ENCODE data around the gene SMCO4. TPM values are rescaled to one million over a fixed set of nuclear protein-coding genes. Genes with fewer than 3 reads are reported as not detected.

SMCO4 gene
- total and polyA plus RNA-seq, 2 of the 8 experiments (the other 6 are each of a cell fraction or from before 2014, with no cell fraction given) = 33.2 to 53.9 TPM

DNA sequence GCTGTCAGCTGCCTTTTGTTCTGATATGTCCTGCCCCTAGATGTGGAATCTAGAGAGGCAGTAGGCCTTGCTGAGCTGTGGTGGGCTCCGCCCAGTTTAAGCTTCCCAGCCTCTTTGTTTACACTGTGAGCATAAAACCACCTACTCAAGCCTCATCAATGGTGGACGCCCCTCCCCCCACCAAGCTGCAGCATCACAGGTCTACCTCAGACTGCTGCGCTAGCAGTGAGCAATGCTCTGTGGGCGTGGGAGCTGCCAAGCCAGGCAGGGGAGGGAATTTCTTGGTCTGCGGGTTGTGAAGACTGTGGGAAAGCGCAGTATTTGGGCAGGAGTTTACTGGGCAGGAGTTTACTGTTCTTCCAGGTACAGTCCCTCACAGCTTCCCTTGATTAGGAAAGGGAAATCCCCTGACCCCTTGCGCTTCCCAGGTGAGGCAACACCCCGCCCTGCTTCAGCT lies 98.5 kb downstream of the SMCO4 start:
- H2AK5ac ChIP-seq (ENCODE audit: low read depth, low read length) = no peak overlapping the region
- no peak overlapping the region for H2BK20ac ChIP-seq (ENCODE audit: low read length)
- H3K9ac ChIP-seq (replicated peaks in 1 of 4; ENCODE audit: extremely low read depth in 1 of 4, low read depth in 3 of 4, low read length in 3 of 4) = peak overlapping the region in 2 of 4 experiments; percentile 14 to 43; a peak in 2 of 7 replicates
- H2AFZ ChIP-seq (ENCODE audit: low read length) = peak overlapping the region; percentile 89
- H3K36me3 ChIP-seq (ENCODE audit: control insufficient read depth in 2 of 4, insufficient read depth in 4 of 4, low read length in 3 of 4) = no peaks in the 10 kb centered on the region
- FAIRE-seq (no peak), DNase-seq (ENCODE audit: low read depth in 1 of 2, low spot score in 2 of 2) (peak; percentile 69 to 78)
- H2BK12ac ChIP-seq (ENCODE audit: low read depth, low read length) = peak overlapping the region; percentile 62
- H3K27me3 ChIP-seq (replicated peaks in 1 of 4; ENCODE audit: control insufficient read depth in 3 of 4, extremely low read depth in 1 of 4, insufficient read depth in 3 of 4, low read length in 3 of 4) = no peaks in the 10 kb centered on the region
- H2BK5ac ChIP-seq (ENCODE audit: low read depth, low read length) = peak overlapping the region; percentile 27; the same call in 1 of the 2 replicates
- H4K5ac ChIP-seq (ENCODE audit: insufficient read length, low read depth, low read length) = peak overlapping the region; percentile 75
- no peaks in the 10 kb centered on the region for H3K9me3 ChIP-seq (ENCODE audit: insufficient read depth in 2 of 2, low read depth in 1 of 2, low read length in 1 of 2)
- H3K79me2 ChIP-seq (ENCODE audit: control insufficient read depth in 1 of 2, insufficient read depth in 2 of 2, low read length in 2 of 2) = no peaks in the 10 kb centered on the region
- H3K56ac ChIP-seq (replicated peaks; ENCODE audit: insufficient read length, low read depth, low read length) = no peak overlapping the region
- H2BK15ac ChIP-seq (ENCODE audit: low read length) = peak overlapping the region; percentile 73
- H3K18ac ChIP-seq (ENCODE audit: extremely low read depth, low read length) = peak overlapping the region; percentile 63
- H3K27ac ChIP-seq (ENCODE audit: low read depth, low read length) = 0 out of 2 replicates have a peak overlapping the region, but pooled peaks have one; percentile 34
- no peak overlapping the region for H3K4ac ChIP-seq (replicated peaks; ENCODE audit: insufficient read length, low read depth, low read length)
- H4K91ac ChIP-seq (replicated peaks; ENCODE audit: insufficient read length, low read length) = no peak overlapping the region
- peak overlapping the region; percentile 95 for H4K8ac ChIP-seq (ENCODE audit: extremely low read depth, insufficient read depth, low read length)
- POLR2A ChIA-PET (ENCODE audit: partially characterized antibody) = interaction anchor here (1.0 to 1.6 kb wide), 5 partner anchors 9 to 96 kb away, joined by 3 to 6 read pairs (median 3); no protein-coding TSS in a partner anchor
- no peaks in the 10 kb centered on the region for H4K20me1 ChIP-seq (replicated peaks in 1 of 2; ENCODE audit: control insufficient read depth in 1 of 2, insufficient read depth in 2 of 2, low read length in 2 of 2)
- no peaks in the 10 kb centered on the region for H3K23me2 ChIP-seq (ENCODE audit: low read depth, low read length)
- no peak overlapping the region for H3K23ac ChIP-seq (ENCODE audit: insufficient read length)
- peak overlapping the region; percentile 79 for H3K14ac ChIP-seq (ENCODE audit: insufficient read length)
- 52% methylated on average over 8 of the region's 8 CpGs; no CpG with 5 or more reads in 1 of the 2 experiments for WGBS, 2 experiments (ENCODE audit: extremely low coverage in 1 of 2, insufficient coverage in 1 of 2, insufficient read length in 1 of 2, insufficient replicate concordance in 2 of 2, low coverage in 1 of 2, low lambda C conversion rate in 2 of 2, missing lambda C conversion rate in 1 of 2)
- peak overlapping the region; percentile 54 for H2BK120ac ChIP-seq (replicated peaks; ENCODE audit: low read depth, low read length)
- peaks cover 0 to 6% (median 2%) of the 10 kb centered on the region in 4 experiments; a peak in 5 of 7 replicates for H3K4me1 ChIP-seq (replicated peaks in 1 of 4; ENCODE audit: control insufficient read depth in 3 of 4, insufficient read depth in 4 of 4, low read length in 3 of 4)
- peak overlapping the region; percentile 52 to 59 for H3K4me2 ChIP-seq (ENCODE audit: insufficient read depth in 1 of 2, low read depth in 2 of 2, low read length in 2 of 2)
- CTCF ChIA-PET (ENCODE audit: partially characterized antibody) = interaction anchor here (0.6 to 1.6 kb wide), 5 partner anchors 9 to 105 kb away, joined by 3 to 4 read pairs (median 3); no protein-coding TSS in a partner anchor
- peak overlapping the region in 1 of 4 experiments; percentile 14; a peak in 1 of 8 replicates for H3K4me3 ChIP-seq (ENCODE audit: extremely low read depth in 1 of 4, insufficient read depth in 2 of 4, low read depth in 3 of 4, low read length in 4 of 4)
- H3K79me1 ChIP-seq (ENCODE audit: low read depth, low read length) = no peaks in the 10 kb centered on the region
- TF ChIP-seq CREB1 (IDR thresholded peaks at IDR 0.05) (peak; percentile 88), ZNF274 (IDR thresholded peaks at IDR 0.05; ENCODE audit: borderline replicate concordance, extremely low read depth, low read length) (no peak), HDAC2 (IDR thresholded peaks at IDR 0.05; ENCODE audit: borderline replicate concordance in 1 of 2, low read depth in 2 of 2, low read length in 2 of 2) (0 out of 4 replicates have a peak, but pooled peaks of 1 of the 2 experiments have one; percentile 40), KDM4A (IDR thresholded peaks at IDR 0.05; ENCODE audit: low read depth, low read length, severe bottlenecking) (peak; percentile 26), SIN3A (conservative IDR thresholded peaks at IDR 0.05 in 1 of 2, IDR thresholded peaks at IDR 0.05 in 1 of 2; ENCODE audit: low read depth in 1 of 2, low read length in 2 of 2) (peak in 1 of 2 experiments; percentile 36; a peak in 1 of 4 replicates), PHF8 (conservative IDR thresholded peaks at IDR 0.05; ENCODE audit: low read depth, low read length) (no peak), HDAC6 (IDR thresholded peaks at IDR 0.05; ENCODE audit: low read depth, low read length) (no peak)
- TF ChIP-seq, protein P1, sequence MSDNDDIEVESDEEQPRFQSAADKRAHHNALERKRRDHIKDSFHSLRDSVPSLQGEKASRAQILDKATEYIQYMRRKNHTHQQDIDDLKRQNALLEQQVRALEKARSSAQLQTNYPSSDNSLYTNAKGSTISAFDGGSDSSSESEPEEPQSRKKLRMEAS (IDR thresholded peaks at IDR 0.05) = peak; percentile 26; the same call in 1 of the 2 replicates
- TF ChIP-seq, protein P2, sequence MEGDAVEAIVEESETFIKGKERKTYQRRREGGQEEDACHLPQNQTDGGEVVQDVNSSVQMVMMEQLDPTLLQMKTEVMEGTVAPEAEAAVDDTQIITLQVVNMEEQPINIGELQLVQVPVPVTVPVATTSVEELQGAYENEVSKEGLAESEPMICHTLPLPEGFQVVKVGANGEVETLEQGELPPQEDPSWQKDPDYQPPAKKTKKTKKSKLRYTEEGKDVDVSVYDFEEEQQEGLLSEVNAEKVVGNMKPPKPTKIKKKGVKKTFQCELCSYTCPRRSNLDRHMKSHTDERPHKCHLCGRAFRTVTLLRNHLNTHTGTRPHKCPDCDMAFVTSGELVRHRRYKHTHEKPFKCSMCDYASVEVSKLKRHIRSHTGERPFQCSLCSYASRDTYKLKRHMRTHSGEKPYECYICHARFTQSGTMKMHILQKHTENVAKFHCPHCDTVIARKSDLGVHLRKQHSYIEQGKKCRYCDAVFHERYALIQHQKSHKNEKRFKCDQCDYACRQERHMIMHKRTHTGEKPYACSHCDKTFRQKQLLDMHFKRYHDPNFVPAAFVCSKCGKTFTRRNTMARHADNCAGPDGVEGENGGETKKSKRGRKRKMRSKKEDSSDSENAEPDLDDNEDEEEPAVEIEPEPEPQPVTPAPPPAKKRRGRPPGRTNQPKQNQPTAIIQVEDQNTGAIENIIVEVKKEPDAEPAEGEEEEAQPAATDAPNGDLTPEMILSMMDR (IDR thresholded peaks at IDR 0.05; ENCODE audit: control extremely low read depth in 1 of 3, insufficient read depth in 1 of 3, low read depth in 1 of 3, low read length in 3 of 3) = no peak
